Nephron (organoid): Measurements from ENCODE around the gene USP32.

Experiments used
- H3K27ac Mint-ChIP-seq, 3 experiments: 2 replicates each; pipeline ENCODE4 v1.8.0; 2020; ENCODE audit warnings: mixed read lengths in 3 of 3, mild to moderate bottlenecking in 2 of 3, moderate library complexity in 1 of 3
- H3K27me3 Mint-ChIP-seq: 2 replicates; pipeline ENCODE4 v1.8.0; 2021; ENCODE audit warnings: low read depth, mild to moderate bottlenecking, moderate library complexity, mixed read lengths
- H3K36me3 Mint-ChIP-seq: 2 replicates; pipeline ENCODE4 v1.8.0; 2020; ENCODE audit warnings: low read depth, mixed read lengths
- H3K4me1 Mint-ChIP-seq: 2 replicates; pipeline ENCODE4 v1.8.0; 2020; ENCODE audit warnings: mixed read lengths
- H3K4me3 Mint-ChIP-seq, 3 experiments: 2 replicates each; pipeline ENCODE4 v1.8.0; 2020; ENCODE audit warnings: mild to moderate bottlenecking in 3 of 3, mixed read lengths in 3 of 3, moderate library complexity in 2 of 3
- H3K9me3 Mint-ChIP-seq: 2 replicates; pipeline ENCODE4 v1.8.0; 2020; ENCODE audit warnings: mixed read lengths
- TF ChIP-seq, protein P1 (sequence below), 3 experiments: fragments of 200-600 bp; sonication (generic); IDR thresholded peaks; one replicate each; pipeline ENCODE4 v1.5.0; 2021; ENCODE audit warnings: antibody characterized with exemption in 3 of 3; ENCODE audit not compliant: unreplicated experiment in 3 of 3

Gene USP32

GRCh38 chr17:60393840-60394723 lies 2.1 kb upstream of the USP32 start:
- Mint-ChIP-seq H3K4me1 (peaks cover 26% of the 10 kb centered on the region), H3K27ac (peak overlapping the region; percentile 52 to 79 (median 79)), H3K9me3 (no peaks in the 10 kb centered on the region), H3K36me3 (no peaks in the 10 kb centered on the region), H3K27me3 (peaks cover 3% of the 10 kb centered on the region), H3K4me3 (peak overlapping the region; percentile 48 to 65 (median 65))
- TF ChIP-seq, protein P1, sequence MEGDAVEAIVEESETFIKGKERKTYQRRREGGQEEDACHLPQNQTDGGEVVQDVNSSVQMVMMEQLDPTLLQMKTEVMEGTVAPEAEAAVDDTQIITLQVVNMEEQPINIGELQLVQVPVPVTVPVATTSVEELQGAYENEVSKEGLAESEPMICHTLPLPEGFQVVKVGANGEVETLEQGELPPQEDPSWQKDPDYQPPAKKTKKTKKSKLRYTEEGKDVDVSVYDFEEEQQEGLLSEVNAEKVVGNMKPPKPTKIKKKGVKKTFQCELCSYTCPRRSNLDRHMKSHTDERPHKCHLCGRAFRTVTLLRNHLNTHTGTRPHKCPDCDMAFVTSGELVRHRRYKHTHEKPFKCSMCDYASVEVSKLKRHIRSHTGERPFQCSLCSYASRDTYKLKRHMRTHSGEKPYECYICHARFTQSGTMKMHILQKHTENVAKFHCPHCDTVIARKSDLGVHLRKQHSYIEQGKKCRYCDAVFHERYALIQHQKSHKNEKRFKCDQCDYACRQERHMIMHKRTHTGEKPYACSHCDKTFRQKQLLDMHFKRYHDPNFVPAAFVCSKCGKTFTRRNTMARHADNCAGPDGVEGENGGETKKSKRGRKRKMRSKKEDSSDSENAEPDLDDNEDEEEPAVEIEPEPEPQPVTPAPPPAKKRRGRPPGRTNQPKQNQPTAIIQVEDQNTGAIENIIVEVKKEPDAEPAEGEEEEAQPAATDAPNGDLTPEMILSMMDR (IDR thresholded peaks at IDR 0.05; ENCODE audit: unreplicated experiment in 3 of 3) = no peak

- no peaks in the 10 kb centered on the region for H3K9me3 Mint-ChIP-seq
- H3K36me3 Mint-ChIP-seq = no peaks in the 10 kb centered on the region
- peak overlapping the region; percentile 90 to 97 (median 94) for H3K27ac Mint-ChIP-seq
- peak overlapping the region; percentile 96 to 99 (median 97) for H3K4me3 Mint-ChIP-seq
- H3K27me3 Mint-ChIP-seq = peaks cover 3% of the 10 kb centered on the region
- peaks cover 36% of the 10 kb centered on the region for H3K4me1 Mint-ChIP-seq
- TF ChIP-seq, protein P1 (IDR thresholded peaks at IDR 0.05; ENCODE audit: unreplicated experiment in 3 of 3) = no peak
Observed at GRCh38 chr17:60392845-60393702, 1.1 kb upstream of the USP32 start.

- H3K27me3 Mint-ChIP-seq = peaks cover 3% of the 10 kb centered on the region
- peak overlapping the region; percentile 90 to 97 (median 94) for H3K27ac Mint-ChIP-seq
- H3K9me3 Mint-ChIP-seq = no peaks in the 10 kb centered on the region
- TF ChIP-seq, protein P1 (IDR thresholded peaks at IDR 0.05; ENCODE audit: unreplicated experiment in 3 of 3) = no peak
- no peaks in the 10 kb centered on the region for H3K36me3 Mint-ChIP-seq
- H3K4me3 Mint-ChIP-seq = peak overlapping the region; percentile 96 to 99 (median 97)
- peaks cover 45% of the 10 kb centered on the region for H3K4me1 Mint-ChIP-seq
Observed at GRCh38 chr17:60391471-60392041, 377 bp downstream of the USP32 start.

DNA sequence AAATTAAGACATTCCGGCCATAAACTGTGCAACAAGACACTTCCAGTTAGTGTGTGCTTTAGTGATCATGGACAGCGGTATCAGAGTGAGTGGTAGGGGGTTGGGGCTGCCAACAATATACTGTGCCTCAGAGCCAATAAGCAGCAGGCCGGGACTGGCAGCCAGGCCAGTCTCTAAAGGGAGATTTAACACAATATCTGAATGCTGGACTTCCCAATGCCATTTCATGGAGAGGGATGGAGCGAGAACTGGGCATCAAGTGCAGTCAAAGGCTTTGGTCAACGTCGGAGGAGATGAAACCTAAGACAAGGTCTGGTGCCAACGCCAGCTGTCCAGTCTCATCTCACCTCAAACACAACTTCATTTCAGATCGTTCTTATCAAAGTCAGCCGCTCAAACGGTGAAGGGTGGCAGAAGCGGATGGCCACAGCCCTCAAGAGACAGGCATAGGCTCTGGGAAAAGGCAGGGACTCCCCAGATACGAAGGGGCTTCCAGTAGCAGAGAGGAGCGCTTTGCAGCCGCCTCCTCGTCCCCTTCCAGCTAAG lies 935 bp downstream of the USP32 start:
- TF ChIP-seq, protein P1 (IDR thresholded peaks at IDR 0.05; ENCODE audit: unreplicated experiment in 3 of 3) = no peak
- Mint-ChIP-seq H3K36me3 (no peaks in the 10 kb centered on the region), H3K9me3 (no peaks in the 10 kb centered on the region), H3K4me3 (peak overlapping the region; percentile 96 to 99 (median 97)), H3K27me3 (peaks cover 3% of the 10 kb centered on the region), H3K27ac (peak overlapping the region; percentile 90 to 97 (median 94)), H3K4me1 (peaks cover 51% of the 10 kb centered on the region)

DNA sequence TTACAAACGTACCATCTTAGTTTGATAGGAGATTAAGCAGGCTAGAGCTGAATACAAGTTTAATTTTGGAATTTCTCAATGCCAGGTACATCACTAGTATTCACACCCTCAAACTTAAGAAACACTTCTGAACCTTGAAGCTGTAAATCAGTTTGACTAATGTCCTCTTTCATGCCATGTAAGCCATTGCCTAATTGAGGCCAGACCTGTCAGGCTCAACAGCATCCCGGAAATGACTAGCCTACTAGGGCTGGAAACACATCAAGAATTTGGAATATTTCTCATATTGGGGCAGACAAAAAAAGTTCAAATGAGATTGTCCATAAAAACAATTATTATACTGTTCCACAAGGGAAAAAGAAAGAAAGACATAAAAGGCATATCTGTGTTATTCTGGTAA lies 1.7 kb downstream of the USP32 start:
- TF ChIP-seq, protein P1 (IDR thresholded peaks at IDR 0.05; ENCODE audit: unreplicated experiment in 3 of 3) = no peak
- Mint-ChIP-seq H3K27ac (peak overlapping the region; percentile 23 to 97 (median 90)), H3K4me1 (peaks cover 57% of the 10 kb centered on the region), H3K36me3 (no peaks in the 10 kb centered on the region), H3K27me3 (peaks cover 3% of the 10 kb centered on the region), H3K4me3 (peak overlapping the region; percentile 96 to 99 (median 97)), H3K9me3 (no peaks in the 10 kb centered on the region)
